ENCODE results near the gene DCTPP1.

DNA sequence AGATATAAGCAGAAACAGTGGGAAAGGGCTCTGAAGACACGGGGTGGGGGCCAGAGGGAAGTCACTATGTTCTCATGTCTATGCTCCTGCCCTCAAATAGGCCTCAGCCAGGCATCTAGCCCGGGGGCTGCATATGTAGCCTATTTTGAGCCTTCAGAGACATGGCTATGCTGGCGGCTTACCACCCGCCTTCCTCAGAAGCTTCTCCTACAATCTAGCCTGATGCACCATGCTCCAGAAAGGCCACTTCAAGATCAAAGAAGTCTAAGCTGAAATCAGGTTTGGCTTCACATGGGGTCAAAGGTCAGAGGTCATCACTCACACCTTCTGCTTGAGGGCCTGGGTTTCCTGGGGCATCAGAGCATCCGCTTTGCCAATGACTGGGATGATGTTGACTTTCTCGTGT lies 49.0 kb downstream of the DCTPP1 start:
- TF ChIP-seq, protein P1, sequence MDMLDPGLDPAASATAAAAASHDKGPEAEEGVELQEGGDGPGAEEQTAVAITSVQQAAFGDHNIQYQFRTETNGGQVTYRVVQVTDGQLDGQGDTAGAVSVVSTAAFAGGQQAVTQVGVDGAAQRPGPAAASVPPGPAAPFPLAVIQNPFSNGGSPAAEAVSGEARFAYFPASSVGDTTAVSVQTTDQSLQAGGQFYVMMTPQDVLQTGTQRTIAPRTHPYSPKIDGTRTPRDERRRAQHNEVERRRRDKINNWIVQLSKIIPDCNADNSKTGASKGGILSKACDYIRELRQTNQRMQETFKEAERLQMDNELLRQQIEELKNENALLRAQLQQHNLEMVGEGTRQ (IDR thresholded peaks at IDR 0.05; ENCODE audit: low read depth, low read length): no peak
- TF ChIP-seq RAD21 (IDR thresholded peaks at IDR 0.05; ENCODE audit: low read length): no peak
- no peak for TF ChIP-seq POLR2A (IDR thresholded peaks at IDR 0.05; ENCODE audit: low read depth, low read length)
- TF ChIP-seq, protein P2, sequence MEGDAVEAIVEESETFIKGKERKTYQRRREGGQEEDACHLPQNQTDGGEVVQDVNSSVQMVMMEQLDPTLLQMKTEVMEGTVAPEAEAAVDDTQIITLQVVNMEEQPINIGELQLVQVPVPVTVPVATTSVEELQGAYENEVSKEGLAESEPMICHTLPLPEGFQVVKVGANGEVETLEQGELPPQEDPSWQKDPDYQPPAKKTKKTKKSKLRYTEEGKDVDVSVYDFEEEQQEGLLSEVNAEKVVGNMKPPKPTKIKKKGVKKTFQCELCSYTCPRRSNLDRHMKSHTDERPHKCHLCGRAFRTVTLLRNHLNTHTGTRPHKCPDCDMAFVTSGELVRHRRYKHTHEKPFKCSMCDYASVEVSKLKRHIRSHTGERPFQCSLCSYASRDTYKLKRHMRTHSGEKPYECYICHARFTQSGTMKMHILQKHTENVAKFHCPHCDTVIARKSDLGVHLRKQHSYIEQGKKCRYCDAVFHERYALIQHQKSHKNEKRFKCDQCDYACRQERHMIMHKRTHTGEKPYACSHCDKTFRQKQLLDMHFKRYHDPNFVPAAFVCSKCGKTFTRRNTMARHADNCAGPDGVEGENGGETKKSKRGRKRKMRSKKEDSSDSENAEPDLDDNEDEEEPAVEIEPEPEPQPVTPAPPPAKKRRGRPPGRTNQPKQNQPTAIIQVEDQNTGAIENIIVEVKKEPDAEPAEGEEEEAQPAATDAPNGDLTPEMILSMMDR (conservative IDR thresholded peaks at IDR 0.05; ENCODE audit: low read depth, low read length): no peak
- no peak for TF ChIP-seq CEBPB (IDR thresholded peaks at IDR 0.05; ENCODE audit: low read depth, low read length)
- TF ChIP-seq RFX5 (IDR thresholded peaks at IDR 0.05; ENCODE audit: low read depth, low read length): no peak
- TF ChIP-seq RCOR1 (IDR thresholded peaks at IDR 0.05; ENCODE audit: insufficient replicate concordance, low read length): no peak
- TF ChIP-seq SMC3 (IDR thresholded peaks at IDR 0.05; ENCODE audit: low read depth, low read length): no peak
- TF ChIP-seq FOS (IDR thresholded peaks at IDR 0.05; ENCODE audit: low read depth, low read length): no peak
- TF ChIP-seq MAFK (IDR thresholded peaks at IDR 0.05; ENCODE audit: low read depth, low read length): no peak
